Measurements from ENCODE around the gene TCF19. TPM values are rescaled to one million over a fixed set of nuclear protein-coding genes. Genes with fewer than 3 reads are reported as not detected.
"Not testable (repeated sequence)": the region's sequence is repeated elsewhere in the genome, so short reads cannot be mapped to it uniquely, and the experiment has no call there.

The TCF19 gene
- total and polyA plus RNA-seq, 3 donors from 2014 or later = 3.6 to 4.7 (median 3.7) TPM

DNA sequence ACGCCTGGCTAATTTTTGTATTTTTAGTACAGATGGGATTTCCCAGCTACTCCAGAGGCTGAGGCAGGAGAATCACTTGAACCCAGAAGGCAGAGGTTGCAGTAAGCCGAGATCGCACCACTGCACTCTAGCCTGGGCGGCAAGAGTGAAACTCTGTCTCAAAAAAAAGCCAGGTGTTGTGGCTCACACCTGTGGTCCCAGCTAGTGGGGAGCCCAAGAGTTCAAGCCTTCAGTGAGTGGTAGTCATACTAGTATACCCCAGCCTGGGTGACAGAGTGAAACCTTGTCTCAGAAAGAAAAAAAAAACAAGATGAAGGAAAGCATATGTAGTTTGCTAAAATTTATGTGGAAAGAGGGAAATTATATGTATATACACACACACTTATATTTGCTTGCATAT lies 32.1 kb downstream of the TCF19 start:
- TF ChIP-seq POLR2A (IDR thresholded peaks at IDR 0.05) = no peak
- TF ChIP-seq, protein P1, sequence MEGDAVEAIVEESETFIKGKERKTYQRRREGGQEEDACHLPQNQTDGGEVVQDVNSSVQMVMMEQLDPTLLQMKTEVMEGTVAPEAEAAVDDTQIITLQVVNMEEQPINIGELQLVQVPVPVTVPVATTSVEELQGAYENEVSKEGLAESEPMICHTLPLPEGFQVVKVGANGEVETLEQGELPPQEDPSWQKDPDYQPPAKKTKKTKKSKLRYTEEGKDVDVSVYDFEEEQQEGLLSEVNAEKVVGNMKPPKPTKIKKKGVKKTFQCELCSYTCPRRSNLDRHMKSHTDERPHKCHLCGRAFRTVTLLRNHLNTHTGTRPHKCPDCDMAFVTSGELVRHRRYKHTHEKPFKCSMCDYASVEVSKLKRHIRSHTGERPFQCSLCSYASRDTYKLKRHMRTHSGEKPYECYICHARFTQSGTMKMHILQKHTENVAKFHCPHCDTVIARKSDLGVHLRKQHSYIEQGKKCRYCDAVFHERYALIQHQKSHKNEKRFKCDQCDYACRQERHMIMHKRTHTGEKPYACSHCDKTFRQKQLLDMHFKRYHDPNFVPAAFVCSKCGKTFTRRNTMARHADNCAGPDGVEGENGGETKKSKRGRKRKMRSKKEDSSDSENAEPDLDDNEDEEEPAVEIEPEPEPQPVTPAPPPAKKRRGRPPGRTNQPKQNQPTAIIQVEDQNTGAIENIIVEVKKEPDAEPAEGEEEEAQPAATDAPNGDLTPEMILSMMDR (IDR thresholded peaks at IDR 0.05) = no peak
- no peak for DNase-seq
- H3K4me1 ChIP-seq = no peaks in the 10 kb centered on the region
- H3K27ac ChIP-seq = no peak overlapping the region
- no peaks in the 10 kb centered on the region for H3K36me3 ChIP-seq (ENCODE audit: low read depth, missing control alignments)
- no peaks in the 10 kb centered on the region for H3K9me3 ChIP-seq
- no peaks in the 10 kb centered on the region for H3K27me3 ChIP-seq
- H3K4me3 ChIP-seq = no peak overlapping the region
- intact Hi-C loops (cut with DNase I; ENCODE audit: low total_unique reads) = loop anchor here (5.0 kb wide), 1 partner anchor 53 kb away; the partner anchor contains the start of gene PSORS1C2
- 68 to 94% methylated on average over 4 of the region's 4 CpGs for WGBS, 2 donors

DNA sequence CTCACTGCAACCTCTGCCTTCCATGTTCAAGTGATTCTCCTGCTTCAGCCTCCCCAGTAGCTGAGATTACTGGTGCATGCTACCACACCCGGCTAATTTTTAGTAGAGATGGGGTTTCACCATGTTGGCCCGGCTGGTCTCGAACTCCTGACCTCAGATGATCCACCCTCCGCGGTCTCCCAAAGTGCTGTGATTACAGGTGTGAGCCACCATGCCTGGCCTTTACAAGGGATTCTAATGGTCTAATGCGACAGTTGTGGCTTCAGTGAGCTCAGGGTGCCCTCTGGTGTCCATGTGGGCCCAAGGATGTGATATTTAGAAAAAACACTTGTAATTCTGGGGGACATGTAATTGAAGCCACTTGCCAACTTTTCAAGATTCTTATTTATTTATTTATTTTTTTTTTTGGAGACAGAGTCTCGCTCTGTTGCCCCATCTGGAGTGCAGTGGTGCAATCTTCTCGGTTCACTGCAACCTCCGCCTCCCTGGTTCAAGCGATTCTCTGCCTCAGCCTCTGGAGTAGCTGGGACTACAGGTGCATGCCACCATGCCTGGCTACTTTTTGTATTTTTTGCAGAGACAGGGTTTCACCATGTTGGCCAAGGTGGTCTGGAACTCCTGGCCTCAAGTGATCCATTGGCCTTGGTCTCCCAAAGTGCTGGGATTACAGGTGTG lies 34.2 kb downstream of the TCF19 start:
- not testable (repeated sequence) for H3K9me3 ChIP-seq; H3K36me3 ChIP-seq (ENCODE audit: low read depth, missing control alignments); H3K27me3 ChIP-seq; H3K4me1 ChIP-seq; H3K4me3 ChIP-seq; H3K27ac ChIP-seq
- DNase-seq = peak; percentile 80
- intact Hi-C loops (cut with DNase I; ENCODE audit: low total_unique reads) = loop anchor here (5.0 kb wide), 1 partner anchor 55 kb away; the partner anchor contains the start of gene PSORS1C2
- 68 to 69% methylated on average over 10 of the region's 10 CpGs for WGBS, 2 donors
- TF ChIP-seq, protein P1 (IDR thresholded peaks at IDR 0.05) = peak in 2 of 3 experiments; percentile 25 to 46

DNA sequence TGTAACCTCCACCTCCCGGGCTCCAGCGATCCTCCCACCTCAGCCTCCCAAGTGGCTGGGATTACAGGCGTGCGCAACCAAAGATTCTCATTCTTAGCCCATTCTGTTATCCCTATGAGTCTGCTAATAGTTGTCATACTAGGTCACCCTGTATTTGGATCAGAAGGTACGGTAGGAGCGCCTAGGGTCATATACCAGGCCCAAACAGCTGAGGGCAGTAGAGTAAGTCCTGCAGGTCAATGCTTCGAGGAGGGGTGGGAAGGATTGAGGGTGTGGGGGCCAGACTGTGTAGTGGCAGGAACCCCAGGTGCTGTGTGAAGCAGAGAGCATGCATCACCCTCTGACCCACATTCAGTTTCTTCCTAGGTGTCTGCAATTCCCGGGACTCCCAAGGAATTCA lies 34.8 kb downstream of the TCF19 start:
- TF ChIP-seq, protein P1 (IDR thresholded peaks at IDR 0.05) = no peak
- TF ChIP-seq POLR2A (IDR thresholded peaks at IDR 0.05) = no peak
- Histone ChIP-seq H3K4me1 (no peaks in the 10 kb centered on the region), H3K4me3 (no peak overlapping the region), H3K9me3 (no peaks in the 10 kb centered on the region), H3K27me3 (no peaks in the 10 kb centered on the region), H3K36me3 (ENCODE audit: low read depth, missing control alignments) (no peaks in the 10 kb centered on the region), H3K27ac (no peak overlapping the region)
- DNase-seq = no peak
- intact Hi-C loops (cut with DNase I; ENCODE audit: low total_unique reads) = loop anchor here (5.0 kb wide), 1 partner anchor 56 kb away; the partner anchor contains the start of gene PSORS1C2
- 69 to 79% methylated on average over 8 of the region's 8 CpGs for WGBS, 2 donors

DNA sequence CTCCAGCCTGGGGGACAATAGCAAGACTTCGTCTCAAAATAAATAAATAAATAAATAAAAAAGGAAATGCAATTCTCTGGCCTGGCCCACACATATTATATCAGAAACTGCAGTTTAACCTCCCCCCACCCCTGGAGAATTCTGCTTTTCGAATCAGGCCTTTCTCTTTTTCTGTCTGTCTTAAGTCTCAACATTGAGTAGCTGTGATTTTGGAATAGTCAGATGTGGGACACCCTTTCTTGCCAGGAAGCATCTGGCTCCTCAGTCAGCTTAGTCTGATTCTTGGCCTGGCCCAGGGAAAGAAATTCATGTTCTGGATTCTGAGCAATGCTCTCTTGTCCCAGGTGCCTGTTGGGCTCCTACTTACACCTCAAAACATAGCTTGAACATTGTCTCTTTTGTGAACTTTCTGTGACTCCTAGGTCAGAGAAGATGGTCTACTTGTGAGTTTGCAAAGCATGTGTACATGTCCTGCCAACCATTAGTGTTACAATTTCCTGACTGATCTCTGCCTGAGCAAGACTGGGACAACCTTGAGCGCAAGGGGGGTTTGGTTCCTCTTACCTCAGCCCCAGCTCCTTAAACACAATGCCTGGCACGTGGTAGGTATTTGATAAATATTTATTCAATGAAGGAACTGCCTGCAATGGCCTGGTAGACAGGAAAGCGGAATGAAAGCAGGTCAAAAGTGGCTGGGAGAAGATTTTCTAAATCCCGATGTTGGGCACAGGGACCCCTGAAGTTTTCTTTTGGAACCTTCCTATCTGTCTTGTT lies 35.9 kb downstream of the TCF19 start:
- no peaks in the 10 kb centered on the region for H3K4me1 ChIP-seq
- WGBS, 2 donors = 66 to 74% methylated on average over 6 of the region's 6 CpGs
- H3K27me3 ChIP-seq = no peaks in the 10 kb centered on the region
- H3K36me3 ChIP-seq (ENCODE audit: low read depth, missing control alignments) = no peaks in the 10 kb centered on the region
- no peaks in the 10 kb centered on the region for H3K9me3 ChIP-seq
- intact Hi-C loops (cut with DNase I; ENCODE audit: low total_unique reads) = loop anchor here (5.0 kb wide), 1 partner anchor 57 kb away; the partner anchor contains the start of gene PSORS1C2
- TF ChIP-seq, protein P1 (IDR thresholded peaks at IDR 0.05) = no peak
- TF ChIP-seq POLR2A (IDR thresholded peaks at IDR 0.05) = no peak
- no peak overlapping the region for H3K4me3 ChIP-seq
- H3K27ac ChIP-seq = no peak overlapping the region
- DNase-seq = no peak

DNA sequence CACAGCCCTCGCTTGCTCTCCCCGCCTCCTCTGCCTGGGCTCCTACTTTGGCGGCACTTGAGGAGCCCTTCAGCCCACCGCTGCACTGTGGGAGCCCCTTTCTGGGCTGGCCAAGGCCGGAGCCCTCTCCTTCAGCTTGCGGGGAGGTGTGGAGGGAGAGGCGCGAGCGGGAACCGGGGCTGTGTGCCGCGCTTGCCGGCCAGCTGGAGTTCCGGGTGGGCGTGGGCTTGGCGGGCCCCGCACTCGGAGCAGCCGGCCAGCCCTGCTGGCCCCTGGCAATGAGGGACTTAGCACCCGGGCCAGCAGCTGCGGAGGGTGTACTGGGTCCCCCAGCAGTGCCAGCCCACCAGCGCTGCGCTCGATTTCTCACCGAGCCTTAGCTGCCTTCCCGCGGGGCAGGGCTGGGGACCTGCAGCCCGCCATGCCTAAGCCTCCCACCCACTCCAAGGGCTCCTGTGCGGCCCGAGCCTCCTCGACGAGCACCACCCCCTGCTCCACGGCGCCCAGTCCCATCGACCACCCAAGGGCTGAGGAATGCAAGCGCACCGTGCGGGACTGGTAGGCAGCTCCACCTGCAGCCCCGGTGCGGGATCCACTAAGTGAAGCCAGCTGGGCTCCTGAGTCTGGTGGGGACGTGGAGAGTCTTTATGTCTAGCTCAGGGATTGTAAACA lies 37.1 kb downstream of the TCF19 start:
- H3K36me3 ChIP-seq (ENCODE audit: low read depth, missing control alignments); H3K9me3 ChIP-seq; H3K27me3 ChIP-seq; H3K4me1 ChIP-seq; DNase-seq; H3K27ac ChIP-seq: not testable (repeated sequence)
- 41 to 88% methylated on average over 7 to 38 of the region's 41 CpGs for WGBS, 2 donors
- peak overlapping the region in 1 of 2 donors; percentile 10 for H3K4me3 ChIP-seq
- intact Hi-C loops (cut with DNase I; ENCODE audit: low total_unique reads) = loop anchor here (5.0 kb wide), 1 partner anchor 172 kb away; no protein-coding TSS in a partner anchor

DNA sequence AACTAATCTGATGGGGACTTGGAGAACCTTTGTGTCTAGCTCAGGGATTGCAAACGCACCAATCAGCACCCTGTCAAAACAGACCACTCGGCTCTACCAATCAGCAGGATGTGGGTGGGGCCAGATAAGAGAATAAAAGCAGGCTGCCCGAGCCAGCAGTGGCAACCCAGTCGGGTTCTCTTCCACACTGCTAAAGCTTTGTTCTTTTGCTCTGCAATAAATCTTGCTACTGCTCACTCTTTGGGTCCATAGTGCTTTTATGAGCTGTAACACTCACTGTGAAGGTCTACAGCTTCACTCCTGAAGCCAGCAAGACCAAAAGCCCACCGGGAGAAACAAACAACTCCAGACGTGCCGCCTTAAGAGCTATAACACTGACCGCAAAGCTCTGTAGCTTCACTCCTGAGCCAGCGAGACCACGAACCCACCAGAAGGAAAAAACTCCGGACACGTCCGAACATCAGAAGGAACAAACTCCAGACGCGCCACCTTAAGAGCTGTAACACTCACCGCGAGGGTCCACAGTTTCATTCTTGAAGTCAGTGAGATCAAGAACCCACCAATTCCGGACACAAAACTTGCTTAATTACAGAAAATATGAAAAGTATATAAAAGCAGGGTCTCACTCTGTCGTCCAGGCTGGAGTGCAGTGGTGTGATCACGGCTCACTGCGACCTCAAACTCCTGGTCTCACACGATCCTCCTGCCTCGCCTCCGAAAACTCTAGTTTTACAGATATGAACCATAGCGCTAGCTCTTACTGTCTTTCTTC lies 38.0 kb downstream of the TCF19 start:
- 47 to 50% methylated on average over 25 of the region's 25 CpGs for WGBS, 2 donors
- H3K27me3 ChIP-seq; DNase-seq; H3K4me1 ChIP-seq; H3K9me3 ChIP-seq; H3K36me3 ChIP-seq (ENCODE audit: low read depth, missing control alignments): not testable (repeated sequence)
- Histone ChIP-seq H3K4me3 (peak overlapping the region in 1 of 2 donors; percentile 59), H3K27ac (peak overlapping the region; percentile 92 to 96)
- intact Hi-C loops (cut with DNase I; ENCODE audit: low total_unique reads) = loop anchor here (5.0 kb wide), 1 partner anchor 171 kb away; no protein-coding TSS in a partner anchor
